NT2/D1 (cell line): Measurements from ENCODE around the gene APRT.

Experiments
- DNase-seq: peaks from one replicate; pipeline ENCODE4 v3.0.0-alpha.2; 2011; ENCODE audit warnings: low read depth, low spot score
- H3K27me3 ChIP-seq: 2 replicates; pipeline ENCODE4 v1.6.0; 2011; ENCODE audit warnings: mild to moderate bottlenecking; ENCODE audit not compliant: insufficient read length, insufficient read depth
- H3K36me3 ChIP-seq: 2 replicates; pipeline ENCODE4 v1.6.1; 2011; ENCODE audit warnings: mild to moderate bottlenecking, low read length, mixed read lengths; ENCODE audit not compliant: insufficient read depth, insufficient read length
- H3K4me1 ChIP-seq: 2 replicates; pipeline ENCODE4 v1.5.1; 2011; ENCODE audit not compliant: insufficient read depth, insufficient read length
- H3K4me3 ChIP-seq: 2 replicates; pipeline ENCODE4 v1.5.1; 2011; ENCODE audit warnings: low read depth; ENCODE audit not compliant: insufficient read length
- H3K9ac ChIP-seq: 2 replicates; pipeline ENCODE4 v1.6.0; 2011; ENCODE audit warnings: low read depth; ENCODE audit not compliant: insufficient read length
- H3K9me3 ChIP-seq: 2 replicates; pipeline ENCODE4 v1.5.1; 2011; ENCODE audit warnings: mild to moderate bottlenecking, low read length; ENCODE audit not compliant: insufficient read depth
- SUZ12 ChIP-seq: IDR thresholded peaks from 2 replicates; pipeline ENCODE4 v1.6.1; 2011; ENCODE audit not compliant: insufficient read length, insufficient read depth; ENCODE audit errors: extremely low read depth
- YY1 ChIP-seq: IDR thresholded peaks from 2 replicates; pipeline ENCODE4 v1.6.1; 2011; ENCODE audit not compliant: insufficient read length, insufficient read depth
- ZNF274 ChIP-seq: IDR thresholded peaks from 2 replicates; pipeline ENCODE4 v1.6.1; 2011; ENCODE audit warnings: mild to moderate bottlenecking, low read depth, low read length

The APRT gene

DNA sequence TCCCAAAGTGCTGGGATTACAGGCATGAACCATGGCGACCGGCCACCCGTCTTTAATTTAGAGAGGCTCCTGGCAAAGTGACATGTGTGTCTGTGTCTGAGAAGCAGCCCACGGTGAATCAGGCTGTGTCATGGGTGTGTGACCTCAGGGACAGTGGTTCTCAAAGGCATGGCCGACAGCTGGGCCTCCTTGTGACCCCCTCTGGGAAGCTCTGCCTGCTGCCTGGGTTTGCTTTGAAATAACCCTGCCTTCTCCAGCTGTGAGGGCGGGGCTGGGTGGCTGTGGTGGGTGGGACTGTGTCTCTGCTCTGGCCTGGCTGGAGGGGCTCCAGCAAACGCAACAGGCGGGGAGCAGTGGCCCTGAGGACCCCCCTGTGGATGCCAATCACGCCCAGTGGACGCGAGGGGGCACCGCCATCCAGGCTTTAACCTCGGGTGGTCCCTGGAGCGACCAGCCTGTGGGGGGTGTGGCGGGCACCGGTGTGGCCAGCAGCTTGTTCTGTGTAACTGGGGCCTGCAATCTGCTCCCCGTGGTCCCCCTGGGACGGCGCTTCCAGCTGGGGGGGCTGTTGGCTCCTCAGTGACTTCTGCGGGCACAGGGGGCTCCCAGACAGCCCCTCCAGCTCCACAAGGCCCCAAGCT lies 8.8 kb upstream of the APRT start:
- peaks cover 12% of the 10 kb centered on the region for H3K4me1 ChIP-seq
- H3K36me3 ChIP-seq = peaks cover 40% of the 10 kb centered on the region
- H3K27me3 ChIP-seq = no peaks in the 10 kb centered on the region
- no peak overlapping the region for H3K4me3 ChIP-seq
- no peak overlapping the region for H3K9ac ChIP-seq
- H3K9me3 ChIP-seq = no peaks in the 10 kb centered on the region
- no peak for DNase-seq
- TF ChIP-seq SUZ12 = no peak
- TF ChIP-seq ZNF274 = no peak
- TF ChIP-seq YY1 = no peak

DNA sequence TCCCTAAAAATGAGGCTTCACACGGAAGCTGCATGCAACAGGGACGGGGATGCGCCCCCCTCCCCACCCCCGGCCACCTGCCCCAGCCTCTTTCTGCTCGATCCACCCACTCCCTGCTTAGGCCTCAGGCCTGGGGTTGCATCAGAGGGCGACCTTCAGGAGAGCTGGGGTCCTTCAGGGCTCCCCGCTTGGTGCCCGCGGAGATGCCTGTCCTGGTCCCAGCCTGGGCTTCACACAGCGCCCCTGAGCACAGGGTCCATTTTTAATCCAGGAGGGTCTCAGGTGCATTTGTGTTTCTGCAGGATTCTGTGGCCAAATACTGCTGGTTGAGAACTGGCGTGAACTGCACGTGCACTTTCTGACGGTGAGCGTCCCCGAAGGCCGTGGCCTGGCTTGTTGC lies 7.4 kb upstream of the APRT start:
- Histone ChIP-seq H3K9me3 (no peaks in the 10 kb centered on the region), H3K4me1 (peaks cover 14% of the 10 kb centered on the region), H3K27me3 (no peaks in the 10 kb centered on the region), H3K36me3 (peaks cover 35% of the 10 kb centered on the region), H3K9ac (no peak overlapping the region), H3K4me3 (no peak overlapping the region)
- DNase-seq = no peak
- TF ChIP-seq ZNF274 = no peak
- no peak for TF ChIP-seq SUZ12
- no peak for TF ChIP-seq YY1

DNA sequence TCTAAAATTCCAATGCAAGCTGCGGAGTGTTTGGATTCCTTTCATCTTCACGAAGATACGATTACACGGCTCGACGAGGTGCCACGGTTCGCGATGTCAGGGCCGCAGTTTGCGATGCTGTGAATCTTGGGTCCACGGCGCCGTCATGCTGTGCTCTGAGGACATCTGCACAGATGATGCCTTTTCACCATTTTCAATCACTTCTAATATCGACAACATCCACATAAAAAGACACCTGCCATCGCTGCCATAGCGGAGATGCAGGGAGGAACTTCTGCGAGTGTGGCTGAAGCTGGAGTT lies 6.8 kb upstream of the APRT start:
- TF ChIP-seq SUZ12 (no peak), YY1 (no peak), ZNF274 (no peak)
- Histone ChIP-seq H3K27me3 (no peaks in the 10 kb centered on the region), H3K9me3 (no peaks in the 10 kb centered on the region), H3K36me3 (peaks cover 31% of the 10 kb centered on the region), H3K4me1 (peaks cover 14% of the 10 kb centered on the region), H3K9ac (no peak overlapping the region), H3K4me3 (no peak overlapping the region)
- no peak for DNase-seq

DNA sequence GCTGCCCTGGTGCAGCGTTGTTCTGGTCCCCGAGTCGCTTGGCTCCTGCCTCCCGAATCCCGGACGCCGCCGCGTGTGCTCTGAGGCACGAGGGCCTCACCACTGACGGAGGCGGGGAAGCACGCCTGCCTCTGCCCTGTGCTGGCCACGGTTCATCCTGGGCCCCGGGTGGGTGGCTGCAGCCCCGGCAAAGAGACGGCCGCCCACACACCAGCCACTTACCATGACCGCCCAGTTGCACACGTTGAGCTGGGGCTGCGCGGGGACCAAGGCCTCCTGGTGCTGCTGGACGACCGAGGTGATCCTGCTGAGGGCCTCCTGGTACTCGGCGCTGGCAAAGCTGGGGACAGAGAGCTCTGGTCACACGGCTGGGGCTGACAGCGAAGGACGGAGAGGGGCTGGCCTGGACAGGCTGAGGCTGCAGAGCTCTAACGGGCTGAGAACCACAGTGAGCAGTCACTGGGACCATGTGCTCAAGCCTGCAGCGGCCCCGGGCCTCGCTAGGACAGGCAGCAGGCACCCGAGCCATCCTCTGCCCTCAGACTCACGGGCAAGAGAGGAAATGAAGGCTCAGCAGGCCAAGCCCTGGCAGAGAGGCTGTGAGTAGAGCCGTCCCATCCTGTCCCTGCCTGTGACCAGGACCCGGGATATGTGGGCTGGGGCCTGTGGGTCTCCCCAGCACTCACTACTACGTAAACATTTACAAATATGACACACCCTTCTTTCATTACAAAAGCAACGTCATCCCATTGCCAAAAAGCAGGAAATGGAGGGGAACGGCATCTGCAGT lies 6.3 kb upstream of the APRT start:
- no peak for DNase-seq
- Histone ChIP-seq H3K9ac (peak overlapping the region; percentile 5), H3K9me3 (no peaks in the 10 kb centered on the region), H3K36me3 (peaks cover 28% of the 10 kb centered on the region), H3K4me3 (no peak overlapping the region), H3K27me3 (no peaks in the 10 kb centered on the region), H3K4me1 (peaks cover 15% of the 10 kb centered on the region)
- TF ChIP-seq ZNF274 (no peak), SUZ12 (no peak), YY1 (no peak)

DNA sequence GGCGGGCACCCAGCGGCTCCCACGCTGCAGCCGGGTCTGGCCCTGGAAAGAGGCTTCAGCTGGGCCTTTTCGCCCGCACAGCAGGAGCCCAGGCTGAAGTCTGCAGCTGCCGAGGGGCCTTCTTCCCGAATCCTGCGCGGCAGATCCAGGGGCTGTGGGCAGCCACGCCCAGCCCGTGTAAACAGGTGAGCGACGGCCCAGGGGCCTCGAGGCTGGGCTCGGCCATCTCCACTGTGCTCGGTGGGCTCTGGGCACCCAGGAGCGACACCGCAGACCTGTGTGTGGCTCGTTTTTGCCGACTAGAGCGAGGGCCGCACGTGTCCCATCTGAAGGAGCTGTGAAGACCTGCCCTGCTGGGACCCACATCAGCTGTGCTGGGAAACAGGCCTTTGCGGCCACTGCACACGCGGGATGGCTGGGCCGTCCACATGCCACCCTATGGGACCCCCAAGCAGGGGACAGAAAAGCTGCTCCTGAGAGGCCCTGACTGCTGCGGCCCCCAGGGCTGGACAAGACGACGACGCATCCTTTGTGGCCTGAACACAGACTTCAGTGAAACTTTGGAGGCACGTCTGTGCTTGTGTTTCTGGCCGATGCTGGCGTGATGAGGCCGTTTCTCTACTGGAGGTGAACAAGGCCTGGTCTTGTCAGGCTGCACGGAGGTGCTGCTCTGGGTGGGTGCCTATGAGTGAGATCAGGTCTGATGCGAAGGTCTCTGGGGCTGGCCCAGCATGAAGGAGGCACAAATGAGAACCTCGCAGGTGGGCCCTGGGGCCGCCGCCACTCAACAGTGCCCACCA lies 5.2 kb upstream of the APRT start:
- Histone ChIP-seq H3K27me3 (no peaks in the 10 kb centered on the region), H3K4me1 (peaks cover 16% of the 10 kb centered on the region), H3K9me3 (no peaks in the 10 kb centered on the region), H3K36me3 (peaks cover 18% of the 10 kb centered on the region), H3K4me3 (no peak overlapping the region), H3K9ac (peak overlapping the region; percentile 32)
- TF ChIP-seq YY1 (no peak), ZNF274 (no peak), SUZ12 (no peak)
- no peak for DNase-seq

DNA sequence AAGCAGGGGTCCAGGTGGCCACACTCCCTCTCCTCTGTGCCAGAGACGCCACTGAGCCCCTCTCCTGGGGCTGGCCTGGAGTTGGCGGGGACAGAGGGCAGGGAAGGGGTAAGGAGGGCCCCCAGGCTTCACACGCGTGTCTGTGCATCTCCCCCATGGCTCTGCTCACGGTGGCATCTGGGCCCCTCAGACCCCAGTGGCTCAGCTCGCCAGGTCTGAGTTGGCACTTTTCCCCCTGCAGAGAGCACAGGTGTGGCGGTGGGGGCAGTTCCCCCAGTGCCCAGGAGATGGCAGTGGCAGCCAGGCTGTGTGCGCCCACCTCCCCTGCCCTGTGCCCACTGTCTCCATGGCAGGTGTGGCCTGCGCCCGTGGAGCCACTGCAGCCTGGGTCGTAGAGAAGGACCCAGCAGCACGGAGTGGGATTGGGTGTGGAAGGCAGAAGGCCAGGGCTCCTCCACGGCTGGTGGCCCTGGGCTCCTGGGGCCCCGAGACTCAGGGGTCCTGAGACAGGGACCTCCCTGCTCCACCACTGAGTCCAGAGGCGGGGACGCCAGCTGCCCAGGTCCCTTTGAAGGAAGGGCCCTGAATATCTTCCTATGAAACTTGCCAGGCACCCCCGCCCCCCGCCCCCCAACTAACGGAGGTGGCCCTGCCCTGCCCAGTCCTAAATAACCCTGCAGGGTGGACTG lies 4.3 kb upstream of the APRT start:
- Histone ChIP-seq H3K36me3 (peaks cover 11% of the 10 kb centered on the region), H3K27me3 (no peaks in the 10 kb centered on the region), H3K4me3 (no peak overlapping the region), H3K9me3 (no peaks in the 10 kb centered on the region), H3K4me1 (peaks cover 15% of the 10 kb centered on the region), H3K9ac (peak overlapping the region; percentile 32)
- TF ChIP-seq ZNF274 (no peak), SUZ12 (no peak), YY1 (no peak)
- DNase-seq = no peak

DNA sequence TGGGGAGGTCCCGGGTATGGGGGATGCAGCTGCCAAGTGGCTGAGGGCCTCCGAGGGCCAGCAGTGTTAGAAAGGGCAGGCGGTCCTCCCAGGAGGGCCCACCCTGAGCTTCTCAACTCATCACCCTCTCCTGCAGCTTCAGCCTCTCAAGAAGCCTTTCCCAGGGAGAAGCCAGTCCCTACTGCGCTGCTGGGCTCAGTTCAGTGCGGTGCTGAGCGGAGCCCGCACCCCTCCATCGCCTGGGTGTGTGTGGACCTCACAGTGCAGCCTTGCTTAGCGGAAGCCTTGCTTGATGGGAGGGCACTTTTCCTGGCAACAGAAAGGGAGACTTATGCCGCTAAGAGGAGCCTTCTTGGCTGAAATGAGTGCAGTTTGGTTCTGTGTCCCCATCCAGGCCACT lies 3.5 kb upstream of the APRT start:
- Histone ChIP-seq H3K27me3 (no peaks in the 10 kb centered on the region), H3K9ac (peak overlapping the region; percentile 26), H3K4me1 (peaks cover 19% of the 10 kb centered on the region), H3K36me3 (peaks cover 16% of the 10 kb centered on the region), H3K4me3 (no peak overlapping the region), H3K9me3 (no peaks in the 10 kb centered on the region)
- TF ChIP-seq ZNF274 (no peak), YY1 (no peak), SUZ12 (no peak)
- no peak for DNase-seq
